Cardiac muscle cell (in vitro differentiated cells and primary cell): ENCODE results near the gene PXMP2. TPM values are rescaled to one million over a fixed set of nuclear protein-coding genes. Genes with fewer than 3 reads are reported as not detected.

ENCODE experiments used
- DNase-seq, 2 donors: peaks; one replicate each; pipeline versions ENCODE4 v3.0.0 to v3.0.0-alpha.2; 2010 to 2017; ENCODE audit warnings: low read depth in 1 of 2, low spot score in 1 of 2
- H3K27ac ChIP-seq: fragments of 200-600 bp; sonication (generic); 2 replicates; pipeline ENCODE4 v1.5.1; 2016
- H3K27me3 ChIP-seq: fragments of 200-600 bp; sonication (generic); 2 replicates; pipeline ENCODE4 v1.6.0; 2016; ENCODE audit warnings: control low read depth
- H3K36me3 ChIP-seq: fragments of 200-600 bp; sonication (generic); 2 replicates; pipeline ENCODE4 v1.5.1; 2016; ENCODE audit warnings: control low read depth
- H3K4me1 ChIP-seq: fragments of 200-600 bp; sonication (generic); 2 replicates; pipeline ENCODE4 v1.8.1; 2017; ENCODE audit warnings: low read depth, mild to moderate bottlenecking, mixed run types
- H3K4me3 ChIP-seq: fragments of 200-600 bp; sonication (generic); 2 replicates; pipeline ENCODE4 v1.5.1; 2016; ENCODE audit warnings: mild to moderate bottlenecking
- H3K9me3 ChIP-seq: fragments of 200-600 bp; sonication (generic); 2 replicates; pipeline ENCODE4 v1.5.1; 2017; ENCODE audit warnings: low read depth, mild to moderate bottlenecking, control low read depth
- CTCF ChIP-seq: IDR thresholded peaks from 2 replicates; pipeline ENCODE4 v1.5.1; 2012; ENCODE audit warnings: low read depth, mild to moderate bottlenecking, low read length
- polyA plus RNA-seq: library from polyadenylated mRNA; unstranded; fragments of >200 nt; fragmentation: Nextera tagmentation; extraction: Ambion mirVana; gene quantifications from 2 replicates; pipeline ENCODE4 v1.2.1, GENCODE V29; 2016
- total RNA-seq: library from RNA; depleted of rRNA; stranded (reverse); fragments of >200 nt; gene quantifications from 2 replicates; pipeline ENCODE4 v1.2.3, GENCODE V29; 2016

PXMP2 gene
- total and polyA plus RNA-seq, 2 experiments from 2014 or later: 41.6 to 111 TPM

DNA sequence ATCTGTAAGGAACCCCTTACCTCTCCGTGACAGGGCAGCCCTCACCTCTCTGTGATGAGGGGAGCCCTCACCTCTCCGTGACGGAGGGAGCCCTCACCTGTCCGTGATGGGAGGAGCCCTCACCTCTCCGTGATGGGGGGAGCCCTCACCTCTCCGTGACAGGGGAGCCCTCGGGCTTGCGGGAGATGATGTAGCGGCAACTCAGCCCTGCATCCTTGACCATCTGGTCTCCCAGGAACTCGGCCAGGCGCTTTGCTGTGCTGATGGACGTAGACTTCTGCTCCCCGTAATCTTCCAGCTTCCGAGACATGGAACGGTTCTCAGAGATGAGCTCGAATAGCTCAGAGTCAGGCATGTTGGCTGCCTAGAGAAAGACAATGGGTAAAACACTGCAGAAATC, 28.2 kb upstream of the PXMP2 start:
- no peak overlapping the region for H3K4me3 ChIP-seq
- no peaks in the 10 kb centered on the region for H3K9me3 ChIP-seq
- H3K27me3 ChIP-seq: no peaks in the 10 kb centered on the region
- no peak overlapping the region for H3K27ac ChIP-seq
- no peak for DNase-seq
- H3K36me3 ChIP-seq: peaks cover 41% of the 10 kb centered on the region
- TF ChIP-seq CTCF: no peak
- no peaks in the 10 kb centered on the region for H3K4me1 ChIP-seq

DNA sequence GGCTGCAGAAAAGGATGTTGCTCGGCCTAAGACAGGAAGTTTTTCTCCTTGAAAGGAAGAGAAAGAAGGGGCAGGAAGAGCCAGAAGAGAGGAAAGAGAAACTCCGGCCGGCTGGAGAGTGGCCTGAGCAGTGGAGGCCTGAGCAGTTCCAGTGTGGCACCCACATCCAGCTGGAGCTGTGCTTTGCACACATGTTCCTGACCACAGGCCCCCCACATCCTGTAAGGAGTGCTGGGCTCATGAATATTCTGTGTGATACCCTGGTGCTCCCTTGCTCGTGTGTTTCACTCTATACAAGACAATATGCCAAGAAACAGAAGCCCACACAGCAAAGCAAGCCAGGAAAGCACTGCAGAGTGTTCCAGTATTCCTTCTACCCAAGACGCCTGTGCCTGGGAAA, 27.3 kb upstream of the PXMP2 start:
- Histone ChIP-seq H3K4me3 (no peak overlapping the region), H3K4me1 (no peaks in the 10 kb centered on the region), H3K9me3 (no peaks in the 10 kb centered on the region), H3K27ac (no peak overlapping the region), H3K36me3 (peaks cover 38% of the 10 kb centered on the region), H3K27me3 (no peaks in the 10 kb centered on the region)
- no peak for DNase-seq
- no peak for TF ChIP-seq CTCF

DNA sequence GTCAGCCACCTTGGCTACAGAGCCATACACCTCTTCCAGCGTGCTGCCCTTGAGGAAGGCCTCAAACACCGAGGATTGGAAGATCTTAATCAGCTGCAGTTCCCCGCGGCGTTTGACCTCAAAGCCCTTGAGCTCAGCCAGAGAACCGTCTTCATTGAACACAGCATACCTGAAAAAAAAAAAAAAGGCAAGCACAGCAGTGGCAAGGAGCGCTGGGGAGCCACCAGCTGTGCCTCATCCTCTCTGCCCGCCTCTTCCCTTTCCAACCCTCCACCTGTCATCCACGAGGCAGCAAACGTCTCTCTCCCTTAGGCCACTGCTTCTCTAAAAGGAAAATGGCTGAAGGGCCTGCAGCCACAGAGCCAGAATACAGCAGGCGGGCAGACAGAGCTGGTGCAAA, 26.4 kb upstream of the PXMP2 start:
- Histone ChIP-seq H3K27ac (no peak overlapping the region), H3K4me3 (no peak overlapping the region), H3K4me1 (no peaks in the 10 kb centered on the region), H3K9me3 (no peaks in the 10 kb centered on the region), H3K36me3 (peaks cover 41% of the 10 kb centered on the region), H3K27me3 (no peaks in the 10 kb centered on the region)
- no peak for TF ChIP-seq CTCF
- DNase-seq: no peak

DNA sequence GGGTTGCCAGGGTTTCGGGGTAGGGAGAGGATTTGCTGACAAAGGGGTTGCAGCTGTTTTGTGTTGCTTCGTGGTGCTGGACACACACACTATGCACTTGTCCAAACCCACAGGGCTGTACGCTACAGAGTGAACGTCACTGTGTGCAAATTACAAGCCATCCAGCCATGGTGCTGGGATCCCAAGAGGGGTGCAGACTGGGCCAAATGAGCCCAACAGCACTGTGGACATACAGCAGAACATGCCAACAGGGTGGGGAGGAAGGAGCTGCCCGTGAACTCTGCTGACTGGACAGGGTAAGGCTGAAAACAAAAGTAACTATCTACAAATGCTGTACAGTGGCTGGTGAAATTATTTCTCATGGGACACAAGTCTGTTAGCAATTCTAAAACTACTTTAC, 25.4 kb upstream of the PXMP2 start:
- Histone ChIP-seq H3K9me3 (no peaks in the 10 kb centered on the region), H3K4me1 (no peaks in the 10 kb centered on the region), H3K27ac (no peak overlapping the region), H3K36me3 (peaks cover 43% of the 10 kb centered on the region), H3K27me3 (no peaks in the 10 kb centered on the region), H3K4me3 (no peak overlapping the region)
- no peak for TF ChIP-seq CTCF
- DNase-seq: no peak

DNA sequence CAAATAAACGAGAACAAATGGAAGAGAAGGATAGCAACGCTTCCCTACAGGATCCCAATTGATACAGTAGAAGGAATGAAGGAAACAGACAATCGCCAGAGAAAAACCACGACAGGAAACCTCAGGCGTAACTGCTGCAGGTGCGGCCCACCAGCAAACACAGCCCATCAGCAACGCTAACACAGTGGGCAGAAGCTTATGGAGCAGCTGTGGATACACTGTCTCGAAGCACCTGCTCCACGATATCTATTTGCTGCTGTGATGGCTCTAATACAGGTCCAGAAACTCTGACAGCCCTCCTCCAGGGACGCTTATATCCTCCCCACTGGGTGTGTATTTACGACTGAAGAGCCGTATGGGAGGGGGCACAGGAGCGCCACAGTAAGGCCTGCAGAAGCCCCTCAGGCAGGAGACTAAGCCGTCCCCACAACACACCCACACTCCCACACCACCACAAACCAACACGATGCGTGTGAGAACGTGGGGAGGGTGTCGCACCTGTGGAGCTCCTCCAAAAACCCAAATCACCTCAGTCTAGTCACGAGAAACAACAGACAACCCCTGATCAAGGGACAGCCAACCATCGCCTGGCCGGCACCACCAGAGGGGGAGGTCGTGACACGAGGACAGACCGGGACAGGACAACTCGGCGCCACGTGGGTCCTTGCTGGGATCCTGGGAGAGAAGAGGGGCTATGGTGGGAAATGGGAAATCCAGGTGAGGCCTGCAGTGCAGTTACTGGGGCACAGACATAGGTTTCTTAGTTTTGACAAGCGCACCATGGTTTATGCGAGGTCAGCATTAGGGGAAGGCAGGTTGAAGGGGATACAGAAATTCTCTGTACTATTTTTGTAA, 24.3 kb upstream of the PXMP2 start:
- Histone ChIP-seq H3K4me3 (no peak overlapping the region), H3K9me3 (no peaks in the 10 kb centered on the region), H3K4me1 (no peaks in the 10 kb centered on the region), H3K27me3 (no peaks in the 10 kb centered on the region), H3K36me3 (peaks cover 41% of the 10 kb centered on the region), H3K27ac (no peak overlapping the region)
- DNase-seq: no peak
- TF ChIP-seq CTCF: no peak
